Heart right ventricle (tissue), 16 donors: ENCODE measurements around the gene NPC2. TPM values are rescaled to one million over a fixed set of nuclear protein-coding genes. Genes with fewer than 3 reads are reported as not detected.

Experiments
- ATAC-seq, 8 donors: fragments of 200-7000 bp; cut with Tn5 transposase; one replicate each; pipeline ENCODE4 v1.9.1; 2020; ENCODE audit warnings: mild to moderate bottlenecking in 8 of 8, moderate library complexity in 8 of 8, moderate number of reproducible peaks in 1 of 8
- DNase-seq, 2 donors: peaks; one replicate each; pipeline ENCODE4 v3.0.0-alpha.2; 2020
- H3K27ac ChIP-seq, 10 donors: fragments of 200-600 bp; sonication (generic) in 2 of 10; one replicate each; pipeline versions ENCODE4 v1.5.0 to v1.8.0; 2020 to 2022; ENCODE audit warnings: mild to moderate bottlenecking in 3 of 10
- H3K27me3 ChIP-seq, 7 donors: fragments of 200-600 bp; one replicate each; pipeline ENCODE4 v1.8.0; 2021 to 2022; ENCODE audit warnings: mild to moderate bottlenecking in 2 of 7
- H3K36me3 ChIP-seq, 9 donors: fragments of 200-600 bp; sonication (generic) in 1 of 9; one replicate each; pipeline versions ENCODE4 v1.5.0 to v1.8.0; 2020 to 2022; ENCODE audit warnings: mild to moderate bottlenecking in 2 of 9
- H3K4me1 ChIP-seq, 9 donors: fragments of 200-600 bp; sonication (generic) in 1 of 9; one replicate each; pipeline versions ENCODE4 v1.5.0 to v1.8.0; 2020 to 2022; ENCODE audit warnings: mild to moderate bottlenecking in 4 of 9
- H3K4me3 ChIP-seq, 10 donors: fragments of 200-600 bp; sonication (generic) in 2 of 10; one replicate each; pipeline versions ENCODE4 v1.5.0 to v1.8.0; 2020 to 2022; ENCODE audit warnings: mild to moderate bottlenecking in 7 of 10, moderate library complexity in 2 of 10
- H3K9me3 ChIP-seq, 11 donors: fragments of 200-600 bp in 10 of 11; sonication (generic) in 2 of 11; one replicate each; pipeline versions ENCODE4 v1.5.0 to v1.8.0; 2013 to 2022; ENCODE audit warnings: mild to moderate bottlenecking in 2 of 11, control low read depth in 1 of 11, moderate library complexity in 1 of 11
- WGBS, 2 donors: extraction: QIAGEN DNeasy Blood & Tissue Kit; methylation state at CpG; one replicate each; pipeline ENCODE4 v1.1.7; 2013; ENCODE audit warnings: inconsistent platforms in 1 of 2; 5-methylcytosine and 5-hydroxymethylcytosine counted together
- intact Hi-C, 10 donors: fragments of 100-400 bp; cut with DNase I; formaldehyde crosslinking; loops; one replicate each; pipeline versions ENCODE4 v1.11.1 to v1.14.2; 2022
- polyA plus RNA-seq, 2 donors: library from polyadenylated mRNA; stranded (reverse); fragments of 200-250 nt; gene quantifications; one replicate each; pipeline ENCODE4 v1.2.3, GENCODE V29; 2013
- total RNA-seq, 10 donors: library from RNA; stranded (reverse); fragmentation: NEBNext Ultra II Directional in 3 of 10; extraction: Animal tissue kit (Norgen Biotek cat#: 25700) in 3 of 10; gene quantifications; one replicate each; pipeline versions ENCODE4 v1.2.1 to v1.2.4, GENCODE V29; 2021 to 2023
- TF ChIP-seq, protein P1 (sequence below), 9 donors: fragments of 200-600 bp; sonication (generic) in 2 of 9; IDR thresholded peaks; one replicate each; pipeline versions ENCODE4 v1.5.0 to v1.8.0; 2021 to 2022; ENCODE audit warnings: antibody characterized with exemption in 9 of 9, mild to moderate bottlenecking in 5 of 9, moderate library complexity in 1 of 9
- donor health status: Arrhythmogenic right ventricular cardiomyopathy.
- donor health status: ischemic (EF 13 %, LVEDD 7.1; RV severe dilation, severe dysfunction).
- donor health status: healthy with polysubstance abuse.
- donor health status: DM: no; HTN: yes; CAD: no.
- donor health status: DM: no; HTN: no; CAD: no.
- donor health status: ischemic (EF 25% LVEDD 6.9; RV normal size, moderate dysfunction).
- donor health status: ischemic (EF 25% LVEDD 5.7; RV mildly dilated, moderate dysfunction).
- donor health status: healthy.
- donor health status: DM: yes; HTN: yes; CAD: no.
- donor health status: Ischemic cardiomyopathy.
- donor health status: ischemic (EF 35%, LVEDD 5.7; RV mildly dilated, moderate dysfunction).
- donor health status: nonischemic (EF 11% LVEDD 7.7; RV severe dilation, severe dysfunction).
- donor health status: DM: yes; HTN: yes; CAD: no.
- donor health status: PGD.
- donor health status: ischemic (EF 29% LVEDD 5.4; RV normal size, mild dysfunction).
- donor health status: nonischemic (EF 23%, LVEDD 6.1; RV moderate dilation, normal function).

The NPC2 gene
- total and polyA plus RNA-seq, 12 donors: 70.0 to 258 (median 108) TPM

DNA sequence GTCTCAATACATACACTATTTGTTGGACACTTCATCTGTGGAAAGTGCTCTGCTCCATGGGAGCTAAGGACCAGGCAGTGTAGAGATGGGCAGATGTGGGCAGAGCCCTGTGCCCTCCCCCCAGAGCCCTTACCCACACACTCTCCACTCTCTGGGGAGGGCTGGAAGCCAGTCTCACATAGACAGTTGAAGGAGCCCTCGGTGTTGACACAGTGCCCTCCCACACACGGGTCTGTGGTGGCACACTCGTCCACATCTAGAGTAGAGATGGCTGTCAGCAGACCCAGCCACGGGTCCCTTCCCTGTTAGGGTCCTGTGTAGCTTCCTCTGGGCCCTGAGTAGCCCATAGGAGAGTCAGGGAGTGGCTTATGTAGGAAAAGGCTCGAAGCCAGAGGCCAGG is 14.7 kb upstream of the NPC2 start:
- 59 to 62% methylated on average over 5 of the region's 5 CpGs for WGBS, 2 donors
- intact Hi-C loops: loop anchor here in 2 of 10 donors (5.0 to 10.0 kb wide), 2 partner anchors 97 to 99 kb away; no protein-coding TSS in a partner anchor
- H3K36me3 ChIP-seq: peaks cover 0 to 65% (median 0%) of the 10 kb centered on the region in 9 donors
- TF ChIP-seq, protein P1, sequence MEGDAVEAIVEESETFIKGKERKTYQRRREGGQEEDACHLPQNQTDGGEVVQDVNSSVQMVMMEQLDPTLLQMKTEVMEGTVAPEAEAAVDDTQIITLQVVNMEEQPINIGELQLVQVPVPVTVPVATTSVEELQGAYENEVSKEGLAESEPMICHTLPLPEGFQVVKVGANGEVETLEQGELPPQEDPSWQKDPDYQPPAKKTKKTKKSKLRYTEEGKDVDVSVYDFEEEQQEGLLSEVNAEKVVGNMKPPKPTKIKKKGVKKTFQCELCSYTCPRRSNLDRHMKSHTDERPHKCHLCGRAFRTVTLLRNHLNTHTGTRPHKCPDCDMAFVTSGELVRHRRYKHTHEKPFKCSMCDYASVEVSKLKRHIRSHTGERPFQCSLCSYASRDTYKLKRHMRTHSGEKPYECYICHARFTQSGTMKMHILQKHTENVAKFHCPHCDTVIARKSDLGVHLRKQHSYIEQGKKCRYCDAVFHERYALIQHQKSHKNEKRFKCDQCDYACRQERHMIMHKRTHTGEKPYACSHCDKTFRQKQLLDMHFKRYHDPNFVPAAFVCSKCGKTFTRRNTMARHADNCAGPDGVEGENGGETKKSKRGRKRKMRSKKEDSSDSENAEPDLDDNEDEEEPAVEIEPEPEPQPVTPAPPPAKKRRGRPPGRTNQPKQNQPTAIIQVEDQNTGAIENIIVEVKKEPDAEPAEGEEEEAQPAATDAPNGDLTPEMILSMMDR (IDR thresholded peaks at IDR 0.05): no peak
- peaks cover 0 to 6% (median 0%) of the 10 kb centered on the region in 7 donors for H3K27me3 ChIP-seq
- H3K4me3 ChIP-seq: no peak overlapping the region
- H3K4me1 ChIP-seq: peaks cover 0 to 9% (median 0%) of the 10 kb centered on the region in 9 donors
- no peak overlapping the region for H3K27ac ChIP-seq
- H3K9me3 ChIP-seq: no peaks in the 10 kb centered on the region
- DNase-seq (no peak), ATAC-seq (no peak)

DNA sequence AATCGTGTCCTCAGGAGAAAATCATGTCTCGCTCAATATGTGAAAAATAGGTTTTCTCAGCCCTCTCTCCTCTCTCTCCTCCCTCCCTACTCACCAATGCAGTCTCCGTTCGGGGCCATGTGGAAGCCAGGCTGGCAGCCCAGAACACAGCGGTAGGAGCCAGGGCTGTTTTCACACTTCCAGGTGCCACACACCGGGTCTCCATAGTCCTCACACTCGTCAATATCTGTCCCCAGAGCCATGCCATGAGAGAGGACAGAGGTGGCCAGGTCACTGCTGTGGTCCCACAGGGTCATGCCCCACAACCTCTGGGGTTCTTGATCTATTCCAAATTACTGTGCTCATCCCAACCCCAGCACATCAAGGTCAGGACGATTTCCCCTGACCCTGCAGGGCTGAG is 14.0 kb upstream of the NPC2 start:
- DNase-seq (no peak), ATAC-seq (peak in 1 of 8 donors; percentile 39)
- Histone ChIP-seq H3K4me3 (no peak overlapping the region), H3K27me3 (peaks cover 0 to 6% (median 0%) of the 10 kb centered on the region in 7 donors), H3K9me3 (no peaks in the 10 kb centered on the region), H3K27ac (no peak overlapping the region), H3K36me3 (peaks cover 0 to 70% (median 0%) of the 10 kb centered on the region in 9 donors), H3K4me1 (peaks cover 0 to 9% (median 0%) of the 10 kb centered on the region in 9 donors)
- intact Hi-C loops: loop anchor here in 2 of 10 donors (5.0 to 10.0 kb wide), 2 partner anchors 98 to 100 kb away; no protein-coding TSS in a partner anchor
- 59 to 62% methylated on average over 8 of the region's 8 CpGs for whole genome bisulfite sequencing, 2 donors
- TF ChIP-seq, protein P1 (IDR thresholded peaks at IDR 0.05): no peak

DNA sequence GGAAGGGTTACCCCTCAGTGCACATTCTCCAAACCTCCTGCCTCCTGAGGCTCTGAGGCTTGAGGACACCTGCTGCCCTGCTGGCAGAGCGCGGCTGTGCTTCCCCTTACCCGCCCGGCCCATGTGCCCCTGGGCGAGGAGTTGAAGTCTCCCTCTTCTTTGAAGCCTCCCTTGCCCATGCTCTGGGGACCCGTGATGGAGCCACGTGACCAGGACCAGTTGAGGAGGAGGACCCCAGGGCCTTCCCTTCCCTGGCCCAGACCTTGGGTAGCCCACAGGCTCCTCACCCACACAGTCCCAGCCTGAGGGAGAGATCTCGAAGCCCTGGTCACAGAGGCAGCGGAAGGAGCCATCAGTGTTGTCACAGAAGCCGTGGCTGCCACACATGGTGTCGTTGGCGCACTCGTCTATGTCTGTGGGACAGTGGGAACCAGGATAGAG is 13.3 kb upstream of the NPC2 start:
- TF ChIP-seq, protein P1 (IDR thresholded peaks at IDR 0.05): no peak
- H3K27ac ChIP-seq: no peak overlapping the region
- peaks cover 0 to 6% (median 0%) of the 10 kb centered on the region in 7 donors for H3K27me3 ChIP-seq
- intact Hi-C loops: loop anchor here in 2 of 10 donors (5.0 to 10.0 kb wide), 2 partner anchors 98 to 101 kb away; no protein-coding TSS in a partner anchor
- WGBS, 2 donors: 87 to 90% methylated on average over 13 of the region's 13 CpGs
- peaks cover 0 to 9% (median 0%) of the 10 kb centered on the region in 9 donors for H3K4me1 ChIP-seq
- peaks cover 0 to 76% (median 0%) of the 10 kb centered on the region in 9 donors for H3K36me3 ChIP-seq
- no peak overlapping the region for H3K4me3 ChIP-seq
- H3K9me3 ChIP-seq: no peaks in the 10 kb centered on the region
- no peak for ATAC-seq
- no peak for DNase-seq

DNA sequence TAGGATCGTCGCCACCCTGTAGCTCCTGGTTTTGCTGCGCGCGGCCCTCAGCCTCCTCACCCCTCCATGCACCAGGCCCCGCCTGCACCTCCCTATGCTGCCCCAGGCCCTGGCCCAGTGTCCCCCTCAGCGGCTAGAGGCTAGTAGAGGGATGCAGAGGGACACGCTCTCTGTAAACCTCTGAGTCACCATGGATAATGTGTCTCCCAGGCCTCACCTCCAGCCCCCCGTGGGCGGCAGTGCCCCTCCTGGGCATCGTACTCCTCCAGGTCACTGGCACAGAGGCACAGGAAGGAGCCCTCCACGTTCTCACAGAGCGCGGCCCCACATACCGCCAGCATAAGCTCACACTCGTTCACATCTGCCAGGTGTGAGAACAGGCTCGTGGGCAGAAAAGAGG is 12.7 kb upstream of the NPC2 start:
- intact Hi-C loops: loop anchor here in 2 of 10 donors (5.0 to 10.0 kb wide), 2 partner anchors 99 to 101 kb away; no protein-coding TSS in a partner anchor
- Histone ChIP-seq H3K9me3 (no peaks in the 10 kb centered on the region), H3K27ac (no peak overlapping the region), H3K27me3 (peaks cover 0 to 6% (median 0%) of the 10 kb centered on the region in 7 donors), H3K4me3 (no peak overlapping the region), H3K4me1 (peaks cover 0 to 15% (median 0%) of the 10 kb centered on the region in 9 donors), H3K36me3 (peaks cover 0 to 79% (median 1%) of the 10 kb centered on the region in 9 donors)
- TF ChIP-seq, protein P1 (IDR thresholded peaks at IDR 0.05): no peak
- ATAC-seq: no peak
- 85 to 92% methylated on average over 17 of the region's 17 CpGs for WGBS, 2 donors
- no peak for DNase-seq
